DMS53 (cell line): Measurements from ENCODE around the gene NXT1.
A peak's percentile ranks its signal among the peaks of the same experiment; 100 is the strongest.

Experiments
- DNase-seq: peaks from one replicate; lab custom pipeline; 2025; lab: John Stamatoyannopoulos, UW

NXT1 gene

DNA sequence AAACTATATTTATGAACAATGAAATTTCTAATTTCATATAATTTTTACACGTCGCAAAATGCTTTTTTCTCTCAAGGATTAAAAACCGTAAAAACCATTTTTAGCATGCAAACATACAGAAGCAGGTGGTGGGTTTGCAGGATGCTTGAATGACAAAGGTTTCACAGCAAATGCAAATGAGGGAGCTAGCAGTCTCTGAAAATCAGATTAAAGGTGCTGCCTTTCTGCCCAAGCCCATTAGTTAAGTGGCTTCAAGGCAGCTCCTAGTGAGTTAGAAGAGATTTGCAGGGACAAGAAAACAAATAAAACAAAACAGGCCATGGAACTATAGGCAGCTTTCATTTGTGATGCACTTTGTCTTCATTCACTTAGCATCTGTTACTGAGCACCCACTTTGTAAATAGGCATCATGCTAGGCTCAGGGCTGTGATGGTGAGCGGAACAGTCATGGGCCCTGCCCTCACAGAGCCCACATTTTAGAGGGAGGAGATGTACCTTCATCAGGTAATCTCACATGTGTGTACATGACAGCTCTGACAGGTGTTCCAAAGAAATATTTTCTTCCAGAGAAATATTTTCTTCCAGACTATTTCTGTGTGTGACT, 41.2 kb downstream of the NXT1 start:
- no peak for DNase-seq

DNA sequence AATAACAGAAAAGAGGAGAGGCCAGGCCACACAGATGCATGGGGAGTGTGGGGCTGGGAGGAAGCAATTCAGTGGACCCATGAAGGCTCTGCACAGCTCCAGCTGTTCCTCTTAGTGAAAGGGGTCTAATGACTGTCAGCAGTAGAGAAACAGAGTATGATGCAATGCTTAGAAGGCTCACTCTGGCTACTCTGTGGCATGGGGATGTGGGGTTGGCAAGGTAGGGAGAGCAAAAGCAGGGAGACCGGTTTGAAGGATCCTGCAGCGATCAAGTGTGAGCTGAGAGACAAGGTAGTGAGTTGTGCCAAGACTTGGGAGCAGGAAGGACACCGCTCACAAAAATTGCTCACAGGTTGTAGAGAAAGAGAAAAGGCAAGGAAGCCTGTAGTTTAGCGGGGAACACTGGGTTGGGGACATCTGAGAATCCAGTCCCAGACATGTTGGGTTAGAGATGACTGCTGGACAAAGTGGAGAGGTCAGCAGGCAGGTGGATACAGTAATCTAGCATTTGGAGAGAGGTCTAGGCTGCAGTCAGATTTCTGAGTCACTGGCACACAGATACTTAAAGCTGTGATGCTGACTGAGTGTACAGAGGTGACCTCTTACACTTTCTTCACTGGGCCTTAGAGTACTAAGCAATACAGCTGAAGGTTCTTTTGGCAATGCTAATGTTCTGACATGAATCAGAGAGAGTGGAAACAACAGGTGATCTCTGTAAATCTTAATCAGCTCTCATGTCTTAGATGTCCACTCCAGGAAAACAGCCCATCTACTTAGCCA, 43.6 kb downstream of the NXT1 start:
- DNase-seq: no peak

DNA sequence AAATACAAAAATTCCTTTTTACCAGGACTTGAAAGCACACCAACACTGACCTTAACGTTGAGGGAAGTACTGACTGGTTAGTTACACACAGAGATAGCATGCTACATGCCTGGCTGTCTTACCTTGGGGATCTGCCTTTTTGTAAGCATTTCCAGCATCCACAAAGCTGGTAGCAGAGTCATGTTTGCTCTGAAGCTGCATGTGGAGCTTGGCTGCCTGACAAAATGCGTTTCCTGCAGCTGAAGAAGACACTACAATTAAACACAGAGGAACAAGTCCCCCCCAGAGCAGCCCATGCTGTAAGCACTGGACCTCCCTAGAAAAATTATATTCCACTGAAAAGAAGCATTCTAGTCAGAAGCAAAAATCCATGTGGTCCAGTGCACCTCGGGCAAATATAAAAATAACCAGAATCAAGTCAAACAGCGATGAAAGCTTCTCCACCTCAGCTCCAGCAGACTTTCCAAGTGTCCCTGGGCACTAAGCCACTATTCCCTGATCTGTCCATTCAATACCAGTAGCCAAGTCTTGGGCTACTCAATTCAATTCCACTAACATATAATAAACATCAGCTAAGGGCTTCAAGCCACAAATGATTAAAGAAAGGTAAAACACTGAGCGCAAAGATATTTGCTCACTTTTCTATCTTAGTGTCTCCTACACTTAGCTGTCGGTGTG, 46.5 kb downstream of the NXT1 start:
- DNase-seq: no peak

DNA sequence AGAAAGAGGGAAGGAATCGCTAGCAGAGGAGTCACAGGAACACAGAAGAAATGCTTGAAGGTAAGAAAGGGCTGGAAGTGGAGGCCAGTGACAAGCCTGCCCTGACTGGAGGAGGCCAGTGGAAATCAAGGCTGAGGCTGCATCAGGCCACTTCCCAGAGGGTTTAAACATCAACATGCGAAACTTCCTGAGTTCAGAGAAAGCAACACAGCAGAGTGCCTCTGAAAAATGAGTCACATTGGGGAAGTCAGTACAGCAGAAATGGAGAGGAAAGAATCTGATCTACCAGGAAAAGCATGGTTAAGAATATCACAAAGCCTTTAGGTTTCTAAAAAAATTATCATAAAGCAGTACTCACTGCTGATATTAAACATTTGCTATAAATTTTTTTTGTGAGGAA, 47.4 kb downstream of the NXT1 start:
- DNase-seq: no peak

DNA sequence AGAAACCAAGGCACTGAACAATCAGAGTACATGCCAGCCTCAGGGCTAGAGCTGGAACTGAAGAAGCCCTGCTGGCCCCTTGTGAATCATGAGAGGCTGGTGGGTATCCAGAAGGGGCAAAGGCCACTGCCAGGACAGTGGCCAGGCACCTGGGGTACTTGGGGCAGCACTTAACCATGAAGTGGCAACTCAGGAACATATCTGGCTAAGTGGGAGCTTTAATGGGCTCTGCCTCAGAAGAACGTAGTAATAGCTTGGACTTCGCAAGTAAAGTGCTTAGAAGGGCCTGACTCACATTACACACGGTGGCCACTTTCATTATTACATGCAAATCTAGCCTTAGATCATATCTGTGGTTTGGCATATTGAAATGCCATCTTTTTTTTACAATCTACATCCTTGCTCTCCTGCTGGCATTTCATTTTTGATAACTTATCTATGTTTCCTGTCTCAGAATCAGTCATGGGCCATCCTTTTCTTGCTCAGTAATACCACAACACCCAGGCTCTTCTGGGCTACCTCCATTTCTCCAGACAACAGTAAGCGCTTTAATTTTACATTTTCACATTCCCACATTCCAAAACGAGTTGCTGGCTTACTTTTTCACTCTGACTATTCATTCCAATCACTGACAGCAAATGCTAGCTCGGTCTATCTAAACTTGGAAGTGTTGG, 49.1 kb downstream of the NXT1 start:
- peak; percentile 22 for DNase-seq

DNA sequence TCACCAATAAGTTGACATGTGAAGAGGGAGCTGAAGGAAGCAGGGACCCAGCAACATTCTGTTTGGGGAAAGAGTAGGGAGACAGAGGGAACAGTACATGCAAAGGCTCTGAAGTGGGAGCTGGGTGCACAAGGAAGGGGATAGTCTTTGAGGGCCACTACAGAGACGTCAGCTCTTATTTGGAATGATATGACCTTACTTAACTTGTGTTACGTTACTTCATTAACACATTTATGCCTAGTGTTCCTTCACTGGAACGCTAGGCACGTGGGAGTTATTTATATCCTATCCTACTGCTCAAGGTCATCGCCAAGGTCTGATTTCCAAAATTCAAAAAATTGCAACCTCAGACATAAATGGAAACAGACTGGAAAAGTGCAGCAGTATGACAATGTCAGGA, 50.5 kb downstream of the NXT1 start:
- no peak for DNase-seq

DNA sequence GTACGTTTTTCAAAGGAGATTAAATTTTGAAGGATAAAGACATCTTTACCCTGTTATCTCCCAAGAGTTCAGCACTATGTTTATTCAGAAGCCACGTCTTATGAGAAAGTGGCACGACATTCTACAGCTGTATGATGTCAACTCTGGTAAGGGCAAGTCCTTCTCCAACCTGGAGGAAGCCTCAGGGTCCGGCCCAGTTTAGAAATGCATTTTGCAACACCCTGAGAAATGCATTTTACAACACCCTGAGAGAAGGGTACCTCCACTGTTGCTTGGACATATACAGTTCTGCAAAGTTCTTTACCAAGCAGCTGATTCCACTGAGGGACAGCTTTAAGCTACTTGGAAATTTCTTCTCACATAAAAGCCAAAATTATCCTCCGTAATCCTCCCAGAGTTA, 53.2 kb downstream of the NXT1 start:
- no peak for DNase-seq

DNA sequence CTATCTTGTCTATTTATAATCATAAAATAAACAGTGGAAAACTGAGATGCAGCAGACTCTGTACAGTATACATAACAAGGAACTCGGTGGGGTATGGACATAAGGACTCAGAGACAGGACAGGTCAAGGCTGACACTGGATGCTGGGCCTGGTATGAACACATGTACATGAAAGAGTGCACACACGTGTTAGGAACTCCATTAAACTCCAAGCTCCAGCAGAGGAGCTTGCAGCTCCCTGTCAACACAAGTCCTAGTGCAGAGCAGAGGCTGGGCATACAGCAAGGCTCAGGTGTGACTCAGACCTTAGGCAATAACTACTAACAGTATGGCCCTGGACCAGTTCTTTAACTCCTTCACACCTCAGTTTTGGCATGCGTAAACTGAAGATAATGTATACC, 53.6 kb downstream of the NXT1 start:
- DNase-seq: no peak
